HS-27A (cell line): ENCODE results near the gene PCDHA13.
"Not testable (repeated sequence)": the region's sequence is repeated elsewhere in the genome, so short reads cannot be mapped to it uniquely, and the experiment has no call there.

ENCODE experiments used
- DNase-seq: peaks from one replicate; pipeline ENCODE4 v3.0.0-alpha.2; 2012; ENCODE audit warnings: low read depth, missing footprints

The PCDHA13 gene

DNA sequence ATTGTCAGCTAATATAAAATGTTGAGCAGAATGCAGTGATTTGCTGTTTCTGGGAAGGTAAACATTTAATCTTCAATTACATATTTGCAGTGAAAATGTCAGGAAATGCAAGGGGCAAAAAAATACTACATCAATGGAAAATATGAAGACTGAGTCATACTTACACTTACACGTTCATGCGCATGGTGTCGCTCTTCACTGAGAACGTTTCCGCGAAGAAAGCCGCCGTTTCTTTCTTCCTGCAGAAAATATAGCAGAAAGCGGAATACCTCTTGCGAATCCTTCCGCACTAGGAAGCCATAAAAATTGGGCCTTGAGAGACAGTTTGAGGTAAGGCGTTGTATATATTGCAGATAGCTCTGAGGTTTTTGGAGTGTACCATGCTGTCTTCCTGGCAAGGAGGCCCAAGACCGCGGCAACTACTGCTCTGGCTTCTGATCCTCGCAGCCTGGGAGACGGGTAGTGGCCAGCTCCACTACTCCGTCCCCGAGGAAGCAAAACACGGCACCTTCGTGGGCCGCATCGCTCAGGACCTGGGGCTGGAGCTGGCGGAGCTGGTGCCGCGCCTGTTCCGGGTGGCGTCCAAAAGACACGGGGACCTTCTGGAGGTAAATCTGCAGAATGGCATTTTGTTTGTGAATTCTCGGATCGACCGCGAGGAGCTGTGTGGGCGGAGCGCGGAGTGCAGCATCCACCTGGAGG, at the start of gene PCDHA13:
PCDHA13 (plus strand) TSS at position 236 of the 702 bp plus-strand sequence; CDS start at position 381, 145 bp downstream.
- no peak for DNase-seq

- DNase-seq: no peak
These were observed 47.9 kb upstream of the PCDHA13 start, which contains the start of gene PCDHA7 for GRCh38 chr5:140833993-140834392. Gene PCDHA7, plus strand, starts transcription at chr5:140834269. Its CDS starts 115 bp downstream, at chr5:140834384.

- not testable (repeated sequence) for DNase-seq
These were observed 47.4 kb upstream of the PCDHA13 start for GRCh38 chr5:140834439-140835008.

DNA sequence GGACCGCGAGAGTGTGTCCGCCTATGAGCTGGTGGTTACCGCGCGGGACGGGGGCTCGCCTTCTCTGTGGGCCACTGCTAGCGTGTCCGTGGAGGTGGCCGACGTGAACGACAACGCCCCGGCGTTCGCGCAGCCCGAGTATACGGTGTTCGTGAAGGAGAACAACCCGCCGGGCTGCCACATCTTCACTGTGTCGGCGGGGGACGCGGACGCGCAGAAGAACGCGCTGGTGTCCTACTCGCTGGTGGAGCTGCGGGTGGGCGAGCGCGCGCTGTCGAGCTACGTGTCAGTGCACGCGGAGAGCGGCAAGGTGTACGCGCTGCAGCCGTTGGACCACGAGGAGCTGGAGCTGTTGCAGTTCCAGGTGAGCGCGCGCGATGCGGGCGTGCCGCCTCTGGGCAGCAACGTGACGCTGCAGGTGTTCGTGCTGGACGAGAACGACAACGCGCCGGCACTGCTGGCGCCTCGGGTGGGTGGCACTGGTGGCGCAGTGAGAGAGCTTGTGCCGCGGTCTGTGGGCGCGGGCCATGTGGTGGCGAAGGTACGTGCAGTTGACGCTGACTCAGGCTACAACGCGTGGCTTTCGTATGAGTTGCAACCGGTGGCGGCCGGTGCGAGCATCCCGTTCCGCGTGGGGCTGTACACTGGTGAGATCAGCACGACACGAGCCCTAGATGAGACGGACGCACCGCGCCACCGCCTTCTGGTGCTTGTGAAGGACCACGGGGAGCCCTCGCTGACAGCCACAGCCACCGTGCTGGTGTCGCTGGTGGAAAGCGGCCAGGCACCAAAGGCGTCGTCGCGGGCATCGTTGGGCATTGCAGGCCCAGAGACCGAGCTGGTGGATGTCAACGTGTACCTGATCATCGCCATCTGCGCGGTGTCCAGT, 46.1 kb upstream of the PCDHA13 start:
- no peak for DNase-seq

- DNase-seq: no peak
These were observed 40.7 kb upstream of the PCDHA13 start, which contains the start of gene PCDHA8 for GRCh38 chr5:140840978-140841962. Gene PCDHA8, plus strand, starts transcription at chr5:140841187. Its CDS starts 135 bp downstream, at chr5:140841322.

GRCh38 chr5:140842798-140843733, 38.9 kb upstream of the PCDHA13 start:
- no peak for DNase-seq

DNA sequence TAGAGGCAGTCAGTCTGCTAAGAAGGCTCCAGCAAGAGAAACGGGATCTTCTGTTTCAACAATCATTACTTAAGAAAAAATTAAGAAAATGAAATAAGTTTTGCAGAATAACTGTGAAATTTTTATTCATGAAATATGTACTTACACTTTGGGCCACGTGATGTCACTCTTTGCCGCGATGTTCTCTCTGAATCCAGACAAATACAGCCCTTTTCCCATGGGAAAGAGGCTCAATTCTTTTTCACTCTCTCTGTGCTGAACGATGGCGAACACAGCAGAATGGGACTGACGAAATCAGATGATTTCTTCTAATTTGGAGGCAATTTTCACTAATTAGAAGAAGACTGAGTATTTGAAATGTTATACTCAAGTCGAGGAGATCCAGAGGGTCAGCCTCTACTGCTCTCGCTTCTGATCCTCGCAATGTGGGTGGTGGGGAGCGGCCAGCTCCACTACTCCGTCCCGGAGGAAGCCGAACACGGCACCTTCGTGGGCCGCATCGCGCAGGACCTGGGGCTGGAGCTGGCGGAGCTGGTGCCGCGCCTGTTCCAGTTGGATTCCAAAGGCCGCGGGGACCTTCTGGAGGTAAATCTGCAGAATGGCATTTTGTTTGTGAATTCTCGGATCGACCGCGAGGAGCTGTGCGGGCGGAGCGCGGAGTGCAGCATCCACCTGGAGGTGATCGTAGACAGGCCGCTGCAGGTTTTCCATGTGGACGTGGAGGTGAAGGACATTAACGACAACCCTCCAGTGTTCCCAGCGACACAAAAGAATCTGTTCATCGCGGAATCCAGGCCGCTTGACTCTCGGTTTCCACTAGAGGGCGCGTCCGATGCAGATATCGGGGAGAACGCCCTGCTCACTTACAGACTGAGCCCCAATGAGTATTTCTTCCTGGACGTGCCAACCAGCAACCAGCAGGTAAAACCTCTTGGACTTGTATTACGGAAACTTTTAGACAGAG, 33.5 kb upstream of the PCDHA13 start, which contains the start of gene PCDHA9:
PCDHA9 (plus strand) TSS at position 244 of the 964 bp plus-strand sequence; CDS start at position 358, 114 bp downstream.
- not testable (repeated sequence) for DNase-seq

- DNase-seq: not testable (repeated sequence)
These were observed 31.9 kb upstream of the PCDHA13 start for GRCh38 chr5:140849831-140850634.

DNA sequence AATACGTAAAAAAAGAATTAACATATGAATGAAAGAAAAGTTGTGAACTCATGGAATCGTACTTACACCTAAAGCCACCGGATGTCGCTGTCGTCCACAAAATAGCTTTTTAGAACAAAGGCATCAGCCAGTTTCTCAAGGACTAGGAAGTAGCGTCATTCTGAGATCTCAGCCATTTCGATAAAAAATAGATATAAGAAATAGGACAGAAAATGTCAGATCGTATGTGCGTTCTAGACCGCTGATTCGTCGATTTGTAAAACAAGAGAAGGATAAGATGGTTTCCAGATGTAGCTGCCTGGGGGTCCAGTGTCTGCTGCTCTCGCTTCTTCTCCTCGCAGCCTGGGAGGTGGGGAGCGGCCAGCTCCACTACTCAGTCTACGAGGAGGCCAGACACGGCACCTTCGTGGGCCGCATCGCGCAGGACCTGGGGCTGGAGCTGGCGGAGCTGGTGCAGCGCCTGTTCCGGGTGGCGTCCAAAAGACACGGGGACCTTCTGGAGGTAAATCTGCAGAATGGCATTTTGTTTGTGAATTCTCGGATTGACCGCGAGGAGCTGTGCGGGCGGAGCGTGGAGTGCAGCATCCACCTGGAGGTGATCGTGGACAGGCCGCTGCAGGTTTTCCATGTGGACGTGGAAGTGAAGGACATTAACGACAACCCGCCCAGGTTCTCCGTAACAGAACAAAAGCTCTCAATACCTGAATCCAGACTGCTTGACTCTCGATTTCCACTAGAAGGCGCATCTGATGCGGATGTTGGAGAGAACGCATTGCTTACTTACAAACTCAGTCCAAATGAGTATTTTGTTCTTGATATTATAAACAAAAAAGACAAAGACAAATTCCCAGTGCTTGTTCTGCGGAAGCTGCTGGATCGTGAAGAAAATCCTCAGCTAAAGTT, 25.9 kb upstream of the PCDHA13 start, which contains the start of gene PCDHA10:
PCDHA10 (plus strand) TSS at position 126 of the 903 bp plus-strand sequence; CDS start at position 278, 152 bp downstream.
- DNase-seq: no peak

DNA sequence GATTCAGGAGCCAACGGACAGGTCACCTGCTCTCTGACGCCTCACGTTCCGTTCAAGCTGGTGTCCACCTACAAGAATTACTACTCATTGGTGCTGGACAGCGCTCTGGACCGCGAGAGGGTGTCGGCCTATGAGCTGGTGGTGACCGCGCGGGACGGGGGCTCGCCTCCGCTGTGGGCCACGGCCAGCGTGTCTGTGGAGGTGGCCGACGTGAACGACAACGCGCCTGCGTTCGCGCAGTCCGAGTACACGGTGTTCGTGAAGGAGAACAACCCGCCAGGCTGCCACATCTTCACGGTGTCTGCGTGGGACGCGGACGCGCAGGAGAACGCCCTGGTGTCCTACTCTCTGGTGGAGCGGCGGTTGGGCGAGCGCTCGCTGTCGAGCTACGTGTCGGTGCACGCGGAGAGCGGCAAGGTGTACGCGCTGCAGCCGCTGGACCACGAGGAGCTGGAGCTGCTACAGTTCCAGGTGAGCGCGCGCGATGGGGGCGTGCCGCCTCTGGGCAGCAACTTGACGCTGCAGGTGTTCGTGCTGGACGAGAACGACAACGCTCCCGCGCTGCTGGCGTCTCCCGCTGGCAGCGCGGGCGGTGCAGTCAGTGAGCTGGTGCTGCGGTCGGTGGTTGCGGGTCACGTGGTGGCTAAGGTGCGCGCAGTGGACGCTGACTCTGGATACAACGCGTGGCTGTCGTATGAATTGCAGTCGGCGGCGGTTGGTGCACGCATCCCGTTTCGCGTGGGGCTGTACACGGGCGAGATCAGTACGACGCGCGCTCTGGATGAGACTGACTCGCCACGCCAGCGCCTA, 24.5 kb upstream of the PCDHA13 start:
- DNase-seq: no peak

- no peak for DNase-seq
These were observed 24.0 kb upstream of the PCDHA13 start for GRCh38 chr5:140857987-140858240.

- DNase-seq: no peak
These were observed 19.3 kb upstream of the PCDHA13 start for GRCh38 chr5:140862441-140863295.

- no peak for DNase-seq
These were observed 13.0 kb upstream of the PCDHA13 start, which contains the start of gene PCDHA11 for GRCh38 chr5:140868721-140869554. Gene PCDHA11, plus strand, starts transcription at chr5:140868957. Its CDS starts 147 bp downstream, at chr5:140869104.

GRCh38 chr5:140869555-140869886, 12.4 kb upstream of the PCDHA13 start:
- no peak for DNase-seq
